Spleen (tissue), 11 donors: ENCODE data around the gene MCEMP1. TPM values are rescaled to one million over a fixed set of nuclear protein-coding genes. Genes with fewer than 3 reads are reported as not detected.
A peak's percentile ranks its signal among the peaks of the same experiment; 100 is the strongest.

Experiments
- DNase-seq: peaks from one replicate; pipeline ENCODE4 v3.0.0-alpha.2; 2020
- H3K27ac ChIP-seq, 8 donors: fragments of 200-600 bp; sonication (generic) in 7 of 8; 1 replicate in 4 of 8; 2 replicates in 4 of 8; pipeline versions ENCODE4 v1.5.0 to v1.8.0; 2016 to 2021; ENCODE audit warnings: inconsistent platforms in 4 of 8, mild to moderate bottlenecking in 4 of 8, moderate library complexity in 1 of 8
- H3K27me3 ChIP-seq, 7 donors: fragments of 200-600 bp; sonication (generic) in 6 of 7; replicated peaks in 1 of 7; 1 replicate in 4 of 7; 2 replicates in 3 of 7; pipeline versions ENCODE4 v1.5.0 to v1.8.0; 2016 to 2021; ENCODE audit warnings: inconsistent platforms in 3 of 7, mild to moderate bottlenecking in 1 of 7
- H3K36me3 ChIP-seq, 6 donors: fragments of 200-600 bp; sonication (generic) in 5 of 6; 1 replicate in 4 of 6; 2 replicates in 2 of 6; pipeline versions ENCODE4 v1.5.0 to v1.8.0; 2016 to 2021; ENCODE audit warnings: inconsistent platforms in 2 of 6
- H3K4me1 ChIP-seq, 6 donors: fragments of 200-600 bp; sonication (generic) in 5 of 6; 1 replicate in 3 of 6; 2 replicates in 3 of 6; pipeline versions ENCODE4 v1.5.0 to v1.8.0; 2016 to 2021; ENCODE audit warnings: inconsistent platforms in 3 of 6
- H3K4me3 ChIP-seq, 8 donors: fragments of 200-600 bp; sonication (generic) in 7 of 8; 1 replicate in 4 of 8; 2 replicates in 4 of 8; pipeline versions ENCODE4 v1.5.0 to v1.8.0; 2016 to 2021; ENCODE audit warnings: inconsistent platforms in 4 of 8, mild to moderate bottlenecking in 4 of 8, moderate library complexity in 2 of 8
- H3K9me3 ChIP-seq, 8 donors: fragments of 200-600 bp; sonication (generic) in 7 of 8; 1 replicate in 4 of 8; 2 replicates in 4 of 8; pipeline versions ENCODE4 v1.5.0 to v1.8.0; 2016 to 2021; ENCODE audit warnings: inconsistent platforms in 4 of 8
- POLR2A ChIP-seq, 3 donors: fragments of 450-650 bp; IDR thresholded peaks; one replicate each; pipeline ENCODE4 v1.5.1; 2017; ENCODE audit warnings: antibody characterized with exemption in 3 of 3, mild to moderate bottlenecking in 1 of 3
- POLR2AphosphoS5 ChIP-seq, 3 donors: sonication (generic); formaldehyde crosslinking; IDR thresholded peaks; one replicate each; pipeline ENCODE4 v1.5.1; 2017; ENCODE audit warnings: antibody characterized with exemption in 3 of 3
- WGBS, 5 donors: extraction: QIAGEN DNeasy Blood & Tissue Kit in 3 of 5; methylation state at CpG; one replicate each; pipeline versions ENCODE4 v1.1.5 to v1.1.7; 2013 to 2018; 5-methylcytosine and 5-hydroxymethylcytosine counted together
- intact Hi-C: fragments of 100-400 bp; cut with DNase I; formaldehyde crosslinking; loops from one replicate; pipeline ENCODE4 v1.15.0; 2023; ENCODE audit warnings: low total_unique reads
- polyA plus RNA-seq, 3 donors: library from polyadenylated mRNA; stranded (reverse); fragments of 200-250 nt; gene quantifications; one replicate each; pipeline ENCODE4 v1.2.1, GENCODE V29; 2013
- total RNA-seq, 7 donors: library from RNA; depleted of rRNA in 3 of 7; stranded (reverse); fragments of >200 nt in 3 of 7; fragmentation: NEBNext Ultra II Directional in 4 of 7; extraction: Animal tissue kit (Norgen Biotek cat#: 25700) in 4 of 7; gene quantifications; one replicate each; pipeline versions ENCODE4 v1.1.0 to v1.2.1, GENCODE V29; 2016 to 2021
- TF ChIP-seq, protein P1 (sequence below), 11 experiments: fragments of 200-600 bp in 7 of 11; fragments of 450-650 bp in 4 of 11; sonication (generic) in 4 of 11; IDR thresholded peaks in 8 of 11; conservative IDR thresholded peaks in 3 of 11; 1 replicate in 7 of 11; 2 replicates in 4 of 11; pipeline versions ENCODE4 v1.4.0 to v1.8.0; 2016 to 2021; ENCODE audit warnings: antibody characterized with exemption in 11 of 11, inconsistent platforms in 4 of 11, mild to moderate bottlenecking in 1 of 11
- donor health status: healthy with polysubstance abuse.
- donor health status: DM: no; HTN: no; CAD: no; lungs with moderate emphysema.
- donor health status: DM: no; HTN: no; CAD: no.
- donor health status: Bipolar disorder and iron deficiency.
- donor health status: healthy.
- donor health status: DM: no; HTN: no; CAD: no.
- donor health status: DM: yes; HTN: yes; CAD: no.

MCEMP1 gene
- total and polyA plus RNA-seq, 10 donors = 3.9 to 95.6 (median 24.1) TPM

DNA sequence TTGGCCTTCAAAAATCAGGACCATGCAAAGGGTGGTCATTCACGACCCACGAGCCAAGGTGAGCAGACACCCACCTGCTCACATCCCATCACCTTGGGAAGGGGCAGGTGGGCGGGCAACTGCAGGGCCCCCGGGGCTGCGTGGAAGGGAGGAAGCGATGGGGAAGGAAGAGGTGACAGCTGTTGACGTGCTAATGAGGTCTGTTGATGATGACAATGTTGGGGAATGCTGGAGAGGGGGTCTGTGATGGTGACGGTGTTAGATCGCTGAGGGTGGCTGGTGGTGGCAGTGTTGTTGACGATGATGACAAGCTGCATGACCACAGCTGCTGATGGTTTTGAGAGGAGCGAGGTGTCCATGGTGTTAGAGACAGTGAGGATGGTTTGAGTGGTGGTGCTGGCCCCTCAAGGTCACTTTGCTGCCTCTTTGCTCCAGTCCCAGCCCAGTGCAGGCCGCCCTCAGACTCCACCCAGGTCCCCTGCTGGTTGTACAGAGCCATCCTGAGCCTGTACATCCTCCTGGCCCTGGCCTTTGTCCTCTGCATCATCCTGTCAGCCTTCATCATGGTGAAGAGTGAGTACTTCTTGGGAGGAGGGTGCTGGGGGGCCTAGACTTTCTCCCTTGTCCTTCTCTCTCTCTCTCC is 900 bp downstream of the MCEMP1 start:
- intact Hi-C loops = no loop called here
- peak overlapping the region in 5 of 8 donors; percentile 14 to 96 (median 26) for H3K4me3 ChIP-seq
- H3K27ac ChIP-seq = peak overlapping the region in 7 of 8 donors; percentile 54 to 98 (median 81)
- H3K36me3 ChIP-seq = peaks cover 0 to 9% (median 7%) of the 10 kb centered on the region in 6 donors
- peaks cover 6 to 81% (median 47%) of the 10 kb centered on the region in 6 donors for H3K4me1 ChIP-seq
- peaks cover 0 to 51% (median 14%) of the 10 kb centered on the region in 7 donors for H3K27me3 ChIP-seq
- peak; percentile 81 for DNase-seq
- peak; percentile 19 to 50 (median 29) for TF ChIP-seq POLR2AphosphoS5 (IDR thresholded peaks at IDR 0.05)
- TF ChIP-seq POLR2A (IDR thresholded peaks at IDR 0.05) = no peak
- TF ChIP-seq, protein P1, sequence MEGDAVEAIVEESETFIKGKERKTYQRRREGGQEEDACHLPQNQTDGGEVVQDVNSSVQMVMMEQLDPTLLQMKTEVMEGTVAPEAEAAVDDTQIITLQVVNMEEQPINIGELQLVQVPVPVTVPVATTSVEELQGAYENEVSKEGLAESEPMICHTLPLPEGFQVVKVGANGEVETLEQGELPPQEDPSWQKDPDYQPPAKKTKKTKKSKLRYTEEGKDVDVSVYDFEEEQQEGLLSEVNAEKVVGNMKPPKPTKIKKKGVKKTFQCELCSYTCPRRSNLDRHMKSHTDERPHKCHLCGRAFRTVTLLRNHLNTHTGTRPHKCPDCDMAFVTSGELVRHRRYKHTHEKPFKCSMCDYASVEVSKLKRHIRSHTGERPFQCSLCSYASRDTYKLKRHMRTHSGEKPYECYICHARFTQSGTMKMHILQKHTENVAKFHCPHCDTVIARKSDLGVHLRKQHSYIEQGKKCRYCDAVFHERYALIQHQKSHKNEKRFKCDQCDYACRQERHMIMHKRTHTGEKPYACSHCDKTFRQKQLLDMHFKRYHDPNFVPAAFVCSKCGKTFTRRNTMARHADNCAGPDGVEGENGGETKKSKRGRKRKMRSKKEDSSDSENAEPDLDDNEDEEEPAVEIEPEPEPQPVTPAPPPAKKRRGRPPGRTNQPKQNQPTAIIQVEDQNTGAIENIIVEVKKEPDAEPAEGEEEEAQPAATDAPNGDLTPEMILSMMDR (IDR thresholded peaks at IDR 0.05 in 8 of 11, conservative IDR thresholded peaks at IDR 0.05 in 3 of 11) = peak in 1 of 11 experiments; percentile 17
- peaks cover 0 to 5% (median 0%) of the 10 kb centered on the region in 8 donors for H3K9me3 ChIP-seq
- 28 to 43% (median 31%) methylated on average over 12 of the region's 12 CpGs for WGBS, 5 donors

GRCh38 chr19:7678971-7679751 is 2.3 kb downstream of the MCEMP1 start:
- peak in 1 of 3 donors; percentile 12 for TF ChIP-seq POLR2AphosphoS5 (IDR thresholded peaks at IDR 0.05)
- TF ChIP-seq, protein P1 (IDR thresholded peaks at IDR 0.05 in 8 of 11, conservative IDR thresholded peaks at IDR 0.05 in 3 of 11) = peak in 10 of 11 experiments; percentile 29 to 69 (median 56)
- no peak for TF ChIP-seq POLR2A (IDR thresholded peaks at IDR 0.05)
- no peaks in the 10 kb centered on the region for H3K9me3 ChIP-seq
- H3K27me3 ChIP-seq = peaks cover 0 to 47% (median 14%) of the 10 kb centered on the region in 7 donors
- peak overlapping the region in 5 of 8 donors; percentile 13 to 96 (median 26) for H3K4me3 ChIP-seq
- intact Hi-C loops = no loop called here
- peak; percentile 91 for DNase-seq
- H3K36me3 ChIP-seq = peaks cover 0 to 23% (median 20%) of the 10 kb centered on the region in 6 donors
- H3K4me1 ChIP-seq = peaks cover 6 to 95% (median 48%) of the 10 kb centered on the region in 6 donors
- WGBS, 5 donors = 37 to 51% (median 42%) methylated on average over 19 to 30 of the region's 30 CpGs
- peak overlapping the region in 7 of 8 donors; percentile 54 to 98 (median 97) for H3K27ac ChIP-seq

- peak; percentile 70 for DNase-seq
- TF ChIP-seq POLR2AphosphoS5 (IDR thresholded peaks at IDR 0.05) = no peak
- TF ChIP-seq, protein P1 (IDR thresholded peaks at IDR 0.05 in 8 of 11, conservative IDR thresholded peaks at IDR 0.05 in 3 of 11) = no peak
- no peak for TF ChIP-seq POLR2A (IDR thresholded peaks at IDR 0.05)
- intact Hi-C loops = loop anchor here (5.0 kb wide), 2 partner anchors 113 to 117 kb away; no protein-coding TSS in a partner anchor
- peaks cover 0 to 47% (median 14%) of the 10 kb centered on the region in 7 donors for H3K27me3 ChIP-seq
- peak overlapping the region in 7 of 8 donors; percentile 78 to 97 (median 93) for H3K4me3 ChIP-seq
- peaks cover 6 to 88% (median 46%) of the 10 kb centered on the region in 6 donors for H3K4me1 ChIP-seq
- 50 to 60% (median 56%) methylated on average over 22 of the region's 22 CpGs for WGBS, 5 donors
- H3K36me3 ChIP-seq = peaks cover 0 to 31% (median 26%) of the 10 kb centered on the region in 6 donors
- H3K27ac ChIP-seq = peak overlapping the region in 7 of 8 donors; percentile 91 to 98 (median 97)
- H3K9me3 ChIP-seq = no peaks in the 10 kb centered on the region
Observed at GRCh38 chr19:7679771-7680605, 3.1 kb downstream of the MCEMP1 start.
